Muscle layer of colon (tissue), 2 donors: ENCODE results near the gene GINS1.

Source experiments
- H3K27ac ChIP-seq: one replicate; pipeline ENCODE4 v1.7.0; 2013; ENCODE audit warnings: low read depth, mild to moderate bottlenecking, low read length, moderate library complexity
- H3K27me3 ChIP-seq, 2 donors: one replicate each; pipeline ENCODE4 v1.7.0; 2013; ENCODE audit warnings: low read length in 2 of 2, mild to moderate bottlenecking in 2 of 2; ENCODE audit not compliant: insufficient read depth in 2 of 2, control insufficient read depth in 1 of 2
- H3K36me3 ChIP-seq: one replicate; pipeline ENCODE4 v1.7.0; 2013; ENCODE audit warnings: mild to moderate bottlenecking, low read length; ENCODE audit not compliant: insufficient read depth
- H3K4me1 ChIP-seq: one replicate; pipeline ENCODE4 v1.7.0; 2013; ENCODE audit warnings: mild to moderate bottlenecking, low read length; ENCODE audit not compliant: insufficient read depth
- H3K4me3 ChIP-seq, 2 donors: one replicate each; pipeline ENCODE4 v1.7.0; 2013; ENCODE audit warnings: low read length in 2 of 2, low read depth in 1 of 2, mild to moderate bottlenecking in 1 of 2, moderate library complexity in 1 of 2
- H3K9ac ChIP-seq: one replicate; pipeline ENCODE4 v1.7.0; 2013; ENCODE audit warnings: low read length
- H3K9me3 ChIP-seq: one replicate; pipeline ENCODE4 v1.7.0; 2013; ENCODE audit warnings: mild to moderate bottlenecking, low read length
- donor health status: abdominal sarcoma.
- donor health status: Adenocarcinoma of cecum.

The GINS1 gene

DNA sequence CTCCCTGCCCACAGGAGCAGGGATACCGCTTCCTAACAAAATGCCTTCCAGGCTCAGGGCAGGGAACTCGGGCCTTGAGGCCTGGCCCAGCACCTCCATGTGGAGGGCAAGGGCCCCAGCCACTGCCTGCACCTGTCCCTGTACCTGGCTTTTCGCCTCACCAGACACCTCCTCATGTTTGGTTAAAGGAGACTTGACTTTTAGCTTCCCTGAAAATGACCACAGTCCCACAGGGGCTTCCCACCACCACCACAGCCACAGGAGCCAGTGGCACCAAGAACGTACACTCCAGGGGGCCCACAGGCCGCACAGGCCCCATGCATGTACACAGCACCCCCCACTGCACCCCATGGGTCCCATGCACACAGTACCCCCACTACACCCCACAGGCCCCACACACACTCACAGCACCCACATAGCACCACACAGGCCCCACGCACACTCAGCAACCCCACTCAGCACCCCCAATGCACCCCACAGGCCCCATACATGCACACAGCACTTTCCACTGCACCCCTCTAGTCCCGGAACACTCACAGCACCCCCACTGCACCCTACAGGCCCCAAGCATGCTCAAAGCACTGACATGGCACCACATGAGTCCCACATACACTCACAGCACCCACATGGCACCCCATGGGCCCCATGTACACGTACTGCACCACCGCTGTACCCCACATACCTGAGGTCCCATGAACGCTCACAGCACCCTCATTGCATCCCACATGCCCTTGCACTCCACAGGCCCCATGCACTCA is 86.5 kb downstream of the GINS1 start:
- no peaks in the 10 kb centered on the region for H3K9me3 ChIP-seq
- H3K36me3 ChIP-seq, result peaks cover 6% of the 10 kb centered on the region
- no peaks in the 10 kb centered on the region for H3K4me1 ChIP-seq
- H3K9ac ChIP-seq, result no peak overlapping the region
- H3K27ac ChIP-seq, result no peak overlapping the region
- no peaks in the 10 kb centered on the region for H3K27me3 ChIP-seq
- H3K4me3 ChIP-seq, result no peak overlapping the region

DNA sequence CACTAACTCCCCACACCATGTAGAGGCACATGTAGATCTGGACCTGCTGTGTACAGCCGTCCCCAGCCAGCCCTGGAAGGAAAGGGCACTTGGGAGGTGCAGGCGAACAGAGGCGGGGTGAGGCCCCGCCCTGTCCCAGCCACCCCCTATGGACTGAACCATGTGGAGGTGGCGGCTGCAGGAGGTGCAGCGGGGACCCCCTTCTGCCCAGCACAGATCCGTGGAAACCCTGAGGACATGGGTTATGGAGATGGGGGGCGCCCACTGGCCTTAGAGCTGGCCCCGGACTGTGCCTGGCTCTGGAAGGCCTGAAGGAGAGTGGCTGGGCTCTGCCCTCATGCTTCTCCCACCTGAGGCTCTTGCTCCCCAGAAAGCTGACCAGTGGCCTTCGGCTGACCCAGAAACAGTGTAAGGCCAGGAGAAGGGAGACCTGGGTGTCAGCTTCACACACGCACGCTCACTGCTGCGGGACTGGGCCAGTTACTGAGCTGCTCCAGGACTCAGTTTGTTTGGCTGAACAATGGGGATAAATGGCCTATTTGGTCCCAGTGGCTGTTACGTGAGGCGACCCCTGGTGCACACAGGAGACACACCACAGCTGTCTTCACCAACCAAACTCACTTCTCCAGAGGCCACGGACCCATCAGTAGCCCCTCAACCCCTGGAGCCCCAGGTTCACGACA is 87.2 kb downstream of the GINS1 start:
- Histone ChIP-seq H3K4me1 (no peaks in the 10 kb centered on the region), H3K36me3 (no peaks in the 10 kb centered on the region), H3K4me3 (no peak overlapping the region), H3K27me3 (no peaks in the 10 kb centered on the region), H3K9ac (no peak overlapping the region), H3K27ac (no peak overlapping the region), H3K9me3 (no peaks in the 10 kb centered on the region)

DNA sequence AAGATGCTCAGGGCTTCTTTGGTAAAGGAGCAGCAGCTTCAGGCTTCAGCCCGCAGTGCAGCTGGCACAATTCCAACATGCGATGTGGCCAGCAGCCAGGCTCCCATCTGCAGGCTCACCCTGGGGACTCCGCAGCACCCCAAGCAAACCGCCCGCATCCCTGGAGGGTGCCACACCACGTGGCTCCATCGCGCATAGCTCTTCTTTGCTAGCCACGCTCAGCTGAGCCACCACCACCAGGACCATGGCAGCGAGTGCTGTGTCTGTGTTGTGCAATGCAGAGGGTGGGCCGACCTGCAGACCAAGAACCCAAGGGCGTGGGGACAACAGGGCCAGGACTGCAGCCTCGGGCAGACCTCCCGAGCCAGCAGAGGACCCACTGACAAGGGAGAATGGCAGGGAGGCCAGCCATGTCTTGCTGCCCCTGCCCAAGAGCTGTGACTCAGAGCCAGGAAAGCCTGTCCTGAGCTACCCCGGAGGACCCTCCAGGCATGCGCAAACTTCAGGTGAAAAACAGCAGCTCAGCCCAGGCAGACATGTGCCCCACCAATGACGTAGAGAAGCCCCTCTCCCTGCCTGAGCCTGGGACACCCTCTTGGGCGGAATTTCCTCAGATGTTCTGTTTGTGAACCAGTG is 87.8 kb downstream of the GINS1 start:
- H3K36me3 ChIP-seq, result no peaks in the 10 kb centered on the region
- no peak overlapping the region for H3K4me3 ChIP-seq
- no peaks in the 10 kb centered on the region for H3K9me3 ChIP-seq
- H3K27ac ChIP-seq, result no peak overlapping the region
- H3K27me3 ChIP-seq, result no peaks in the 10 kb centered on the region
- H3K4me1 ChIP-seq, result no peaks in the 10 kb centered on the region
- no peak overlapping the region for H3K9ac ChIP-seq

DNA sequence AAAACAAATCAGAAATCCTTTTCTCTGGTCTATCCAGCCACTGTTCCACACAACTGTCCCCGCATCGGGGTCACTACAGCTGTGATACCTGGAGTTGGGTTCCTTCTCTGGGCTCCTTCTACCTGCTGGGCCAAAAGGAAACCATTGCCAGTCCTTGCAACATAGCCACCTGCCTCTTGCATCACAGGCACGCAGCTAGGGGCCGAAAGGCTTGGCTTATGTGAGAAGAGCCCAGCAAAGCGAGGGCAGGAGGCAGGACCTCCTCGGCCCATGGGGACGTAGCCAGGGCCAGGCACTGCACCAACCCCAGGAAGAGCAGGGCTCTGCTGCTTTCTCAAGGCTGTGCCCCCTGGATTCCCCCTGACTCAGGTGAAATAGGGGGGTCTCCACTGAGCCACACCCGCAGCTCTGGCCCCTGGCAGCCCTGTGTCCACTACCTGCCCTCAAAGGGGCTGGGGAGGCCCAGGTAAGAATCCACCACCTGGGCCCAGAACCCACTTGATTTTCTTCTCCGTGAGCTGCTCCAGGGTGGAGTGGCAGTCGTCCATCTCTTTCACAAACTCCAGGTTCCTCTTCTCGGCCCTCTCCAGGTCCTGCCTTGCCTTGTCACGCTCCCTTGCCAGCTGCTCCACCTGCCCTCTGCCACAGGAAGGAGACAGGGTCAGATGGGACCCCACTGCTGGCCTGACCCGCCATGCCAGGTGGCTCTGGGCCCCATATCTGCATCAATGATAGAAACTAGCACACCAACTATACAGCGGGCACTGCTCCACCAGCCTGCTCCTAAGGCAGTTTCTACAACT is 88.9 kb downstream of the GINS1 start:
- Histone ChIP-seq H3K27me3 (no peaks in the 10 kb centered on the region), H3K4me1 (no peaks in the 10 kb centered on the region), H3K9ac (no peak overlapping the region), H3K36me3 (no peaks in the 10 kb centered on the region), H3K9me3 (no peaks in the 10 kb centered on the region), H3K27ac (no peak overlapping the region), H3K4me3 (no peak overlapping the region)

DNA sequence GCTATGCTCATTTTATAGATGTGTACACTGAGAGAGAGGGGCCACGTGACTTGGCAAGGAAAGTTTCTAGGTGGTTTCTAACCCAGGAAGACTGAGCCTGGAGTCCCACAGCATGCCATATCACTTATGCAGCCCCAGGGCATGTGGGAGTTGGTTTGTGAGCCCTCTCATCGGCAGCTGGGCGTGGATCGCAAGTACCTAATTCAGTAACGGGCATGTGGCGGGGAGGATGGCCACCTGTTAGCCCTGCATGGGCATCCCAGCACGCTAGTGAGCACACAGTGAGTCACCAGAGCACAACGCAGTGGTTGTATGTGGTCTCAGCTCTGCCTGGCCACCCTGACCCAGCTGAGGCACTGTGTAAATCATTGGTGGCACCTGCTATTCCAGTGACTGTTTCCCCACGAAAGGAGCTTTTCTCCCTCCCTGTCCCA is 89.5 kb downstream of the GINS1 start:
- H3K36me3 ChIP-seq, result no peaks in the 10 kb centered on the region
- H3K27me3 ChIP-seq, result no peaks in the 10 kb centered on the region
- no peak overlapping the region for H3K27ac ChIP-seq
- H3K4me1 ChIP-seq, result no peaks in the 10 kb centered on the region
- H3K9me3 ChIP-seq, result no peaks in the 10 kb centered on the region
- H3K4me3 ChIP-seq, result no peak overlapping the region
- H3K9ac ChIP-seq, result no peak overlapping the region

DNA sequence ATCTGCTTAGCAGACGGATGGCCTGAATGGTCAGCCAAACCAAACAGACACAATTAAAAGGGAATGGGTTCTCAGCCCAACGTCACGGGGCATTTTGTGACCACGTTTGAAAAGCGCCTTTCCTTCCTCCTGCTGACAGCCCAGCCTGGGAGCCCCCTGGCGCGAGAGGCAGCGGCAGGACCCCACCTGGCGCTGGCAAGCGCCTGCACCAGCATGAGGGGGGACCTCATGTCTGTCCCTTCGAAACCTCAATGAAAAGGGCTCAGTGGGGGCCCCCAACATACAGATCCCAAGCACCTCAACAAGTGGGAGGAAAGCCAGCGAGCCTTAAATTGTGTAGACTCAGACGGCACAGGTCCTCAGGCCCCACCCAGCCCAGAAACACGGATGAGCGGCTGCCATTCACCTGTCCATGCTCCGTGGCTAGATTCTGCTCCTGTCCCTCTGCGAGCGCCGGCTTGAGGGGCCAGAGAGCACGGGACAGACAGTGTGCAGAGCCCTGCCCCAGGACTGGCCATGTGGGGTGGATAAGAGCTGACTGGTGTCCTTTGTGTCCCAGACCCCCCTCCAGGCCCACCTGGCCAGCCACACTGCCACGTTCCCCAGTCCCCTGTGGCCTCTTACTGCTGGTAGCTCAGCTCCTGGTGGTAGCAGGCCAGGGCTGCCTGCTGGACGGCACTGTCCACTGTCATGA is 90.3 kb downstream of the GINS1 start:
- H3K4me3 ChIP-seq, result no peak overlapping the region
- no peaks in the 10 kb centered on the region for H3K4me1 ChIP-seq
- no peaks in the 10 kb centered on the region for H3K36me3 ChIP-seq
- no peak overlapping the region for H3K27ac ChIP-seq
- H3K9me3 ChIP-seq, result no peaks in the 10 kb centered on the region
- no peaks in the 10 kb centered on the region for H3K27me3 ChIP-seq
- H3K9ac ChIP-seq, result no peak overlapping the region
